HG03159 (cell line): Measurements from ENCODE around the gene HOXA4.

Source experiments
- ATAC-seq: cut with Tn5 transposase; IDR thresholded peaks from one replicate; pipeline ENCODE4 v1.9.1; 2021; ENCODE audit warnings: mild to moderate bottlenecking, moderate library complexity; ENCODE audit not compliant: unreplicated experiment

Gene HOXA4

DNA sequence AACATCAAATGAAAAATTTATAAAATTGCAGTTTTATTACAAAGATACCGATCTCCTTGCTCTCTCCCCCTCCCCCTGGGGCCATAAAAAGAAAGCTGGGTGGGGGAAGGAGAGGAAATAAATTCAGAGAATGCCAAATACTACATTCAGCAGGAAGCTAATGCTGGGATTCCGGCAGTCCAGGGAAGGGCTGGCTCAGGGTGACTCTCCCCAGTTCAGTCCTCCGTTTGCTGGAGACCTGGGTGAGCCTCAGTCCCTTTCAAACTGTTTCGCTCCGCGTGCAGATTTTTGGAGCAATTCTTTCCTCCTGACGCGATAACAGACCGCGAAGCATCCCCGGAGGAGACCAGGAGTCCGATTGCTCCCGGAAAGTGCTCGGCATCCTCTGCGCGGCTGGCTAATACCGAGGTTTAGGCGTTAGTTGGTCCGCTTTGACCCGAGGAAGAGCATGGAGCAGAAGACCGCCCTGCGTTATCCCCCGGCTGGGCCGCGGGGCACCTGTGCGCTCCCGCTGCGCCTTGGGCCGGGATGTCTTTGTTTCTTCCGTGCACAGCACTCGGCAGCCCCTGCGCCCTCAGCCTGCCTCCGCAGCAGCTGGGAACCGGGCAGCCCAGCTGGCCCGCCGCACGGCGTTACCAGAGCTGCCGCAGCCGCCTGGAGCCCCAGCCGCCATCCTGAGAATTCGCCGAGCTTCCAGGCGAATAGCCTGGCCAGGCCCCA is 24.2 kb downstream of the HOXA4 start:
- no peak for ATAC-seq

DNA sequence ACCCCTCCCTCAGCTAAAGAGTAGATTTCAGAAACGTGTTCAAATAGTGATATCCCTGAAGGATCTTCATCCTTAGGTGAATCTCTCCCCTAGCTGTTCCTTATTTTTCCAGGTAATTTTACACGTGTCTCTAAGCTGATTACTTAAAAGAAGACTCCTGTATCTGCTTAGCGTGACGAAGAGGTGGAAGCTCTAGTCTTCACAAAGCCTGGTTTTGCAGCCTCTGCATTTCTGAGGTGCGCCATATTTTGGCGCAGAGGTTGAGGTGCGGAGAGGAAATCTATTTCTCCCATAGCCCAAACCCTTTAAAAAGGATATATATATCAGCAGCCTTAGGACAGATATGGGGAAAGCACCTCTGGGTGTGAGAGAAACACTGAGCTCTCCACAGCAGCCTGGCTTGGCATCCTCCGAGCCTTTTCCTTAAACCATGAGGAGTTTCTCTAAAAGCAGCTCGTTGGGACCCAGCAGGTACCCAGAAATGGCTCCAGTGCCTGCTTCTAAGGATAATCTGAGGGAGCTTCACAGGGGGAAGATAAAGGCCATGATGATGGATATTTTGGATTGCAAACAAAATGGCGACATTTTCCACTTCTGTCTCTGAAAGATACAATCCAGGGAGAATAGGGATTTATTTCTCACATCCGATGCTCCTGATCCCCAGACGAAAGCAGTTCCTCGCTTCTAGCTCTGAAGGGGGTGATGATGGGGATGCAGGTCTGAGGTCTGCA is 25.1 kb downstream of the HOXA4 start:
- ATAC-seq = no peak

DNA sequence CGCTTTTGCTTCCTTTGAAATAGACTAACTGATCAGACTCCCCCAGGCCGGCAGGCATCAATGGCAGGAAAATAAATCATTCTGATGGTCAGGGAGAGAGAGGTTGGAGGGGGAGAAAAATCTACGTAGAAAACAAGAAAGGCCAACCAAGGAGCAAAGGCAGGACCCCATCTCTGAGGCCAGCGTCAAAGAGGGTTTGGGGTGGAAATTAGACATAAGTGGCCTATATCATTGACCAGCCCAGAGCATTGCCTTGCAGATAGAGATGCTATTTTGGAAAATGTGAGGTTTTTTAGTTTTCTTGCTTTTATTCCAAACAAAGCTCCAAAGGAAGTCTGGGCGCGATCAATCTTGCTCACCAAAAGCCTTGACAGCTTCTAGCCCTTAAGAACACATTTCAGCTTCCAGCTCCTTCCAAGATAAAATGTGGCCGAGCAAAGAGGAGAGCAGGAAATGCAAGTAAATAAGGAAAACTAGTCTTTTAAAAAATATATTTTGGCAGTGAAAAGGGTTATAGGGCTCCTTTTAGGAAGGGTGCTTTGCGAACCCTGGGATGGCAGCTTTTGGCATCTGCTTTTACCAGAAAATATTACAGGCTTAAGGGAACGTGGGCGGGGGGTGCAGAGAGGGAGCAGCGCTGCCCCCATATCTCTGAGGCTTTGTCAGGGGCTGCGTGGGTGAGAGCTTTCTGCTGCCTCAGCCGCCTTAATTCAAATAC is 26.1 kb downstream of the HOXA4 start:
- ATAC-seq = no peak

DNA sequence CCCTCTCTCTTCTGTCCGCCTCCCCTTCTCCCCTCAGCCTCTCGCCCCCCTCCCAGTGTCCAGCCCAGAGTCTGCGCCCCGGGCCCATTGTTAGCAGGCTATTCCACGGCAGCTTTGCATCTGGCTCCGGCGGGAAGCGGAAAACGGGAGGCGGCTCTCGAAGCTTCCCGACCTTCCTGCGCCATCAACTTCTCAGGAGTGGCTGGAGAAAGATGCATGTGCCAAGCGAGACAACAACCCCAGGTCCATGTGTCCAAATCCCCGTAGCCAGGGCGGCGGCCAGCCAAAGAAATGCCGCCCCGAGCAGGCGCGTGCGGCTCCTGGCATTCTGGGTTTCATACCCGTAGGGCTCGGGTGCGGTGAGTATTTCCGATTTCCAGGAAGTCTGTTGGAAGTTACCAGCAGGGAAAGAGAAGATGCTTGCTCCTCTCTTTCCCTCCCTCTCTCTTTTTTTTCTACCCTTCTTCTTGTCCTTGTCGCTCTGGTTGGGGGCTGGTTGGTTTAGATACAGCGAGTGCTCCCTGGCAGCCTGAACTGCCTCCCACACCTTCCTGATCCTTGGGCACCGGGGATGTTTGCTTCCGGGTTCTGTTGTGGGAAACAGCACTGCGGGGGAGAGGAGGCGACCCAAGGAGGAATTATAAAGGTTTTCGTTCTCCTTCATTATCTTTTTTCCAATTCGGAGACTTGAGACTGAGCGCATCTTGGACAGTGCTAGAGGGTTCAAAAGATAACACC is 26.9 kb downstream of the HOXA4 start:
- ATAC-seq = no peak

DNA sequence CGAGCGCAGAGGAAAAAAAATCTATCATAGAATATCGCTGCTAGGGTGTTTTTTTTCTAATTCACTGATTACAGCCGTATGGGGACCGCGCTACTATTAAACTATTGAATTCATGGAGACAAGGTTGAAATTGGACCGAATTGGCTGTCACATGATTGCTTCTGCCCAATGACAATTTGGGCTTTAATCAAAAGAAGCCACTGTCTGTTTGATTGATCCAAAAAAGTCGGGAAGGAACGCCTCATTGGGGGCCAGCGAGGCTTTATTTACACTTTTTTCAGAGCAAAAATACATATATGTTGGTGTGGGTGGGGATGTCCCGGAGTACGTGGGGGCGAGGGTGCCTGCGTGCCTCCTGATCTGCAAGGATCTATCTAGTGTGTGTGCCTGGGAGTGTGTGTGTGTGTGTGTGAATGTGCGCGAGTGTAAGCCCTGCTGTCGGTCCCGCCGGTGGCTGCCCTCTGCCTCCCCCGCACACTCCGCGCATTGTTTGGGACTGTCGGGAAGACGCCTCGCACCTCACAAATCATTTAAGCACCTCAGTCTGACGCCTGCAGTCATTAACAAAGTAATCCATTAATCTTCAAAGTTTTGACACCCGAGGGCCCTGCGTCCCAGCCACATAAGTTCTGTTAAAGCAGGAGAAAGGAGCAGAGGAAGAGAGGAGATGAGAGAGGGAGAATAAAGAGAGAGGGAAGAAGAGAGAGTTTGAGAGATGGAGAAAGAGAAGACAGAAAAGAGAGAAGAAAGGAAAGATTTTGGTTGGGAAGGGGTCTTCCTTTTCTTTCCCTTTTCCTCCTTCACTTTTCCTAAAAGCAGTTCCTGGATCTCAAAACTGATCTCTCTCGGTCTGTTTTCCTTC is 27.7 kb downstream of the HOXA4 start, which contains the start of gene HOXA2:
TSS of gene HOXA2 (minus strand) at position 103 of the 862 bp plus-strand sequence. CDS start 183 bp downstream, outside the sequence.
- no peak for ATAC-seq

DNA sequence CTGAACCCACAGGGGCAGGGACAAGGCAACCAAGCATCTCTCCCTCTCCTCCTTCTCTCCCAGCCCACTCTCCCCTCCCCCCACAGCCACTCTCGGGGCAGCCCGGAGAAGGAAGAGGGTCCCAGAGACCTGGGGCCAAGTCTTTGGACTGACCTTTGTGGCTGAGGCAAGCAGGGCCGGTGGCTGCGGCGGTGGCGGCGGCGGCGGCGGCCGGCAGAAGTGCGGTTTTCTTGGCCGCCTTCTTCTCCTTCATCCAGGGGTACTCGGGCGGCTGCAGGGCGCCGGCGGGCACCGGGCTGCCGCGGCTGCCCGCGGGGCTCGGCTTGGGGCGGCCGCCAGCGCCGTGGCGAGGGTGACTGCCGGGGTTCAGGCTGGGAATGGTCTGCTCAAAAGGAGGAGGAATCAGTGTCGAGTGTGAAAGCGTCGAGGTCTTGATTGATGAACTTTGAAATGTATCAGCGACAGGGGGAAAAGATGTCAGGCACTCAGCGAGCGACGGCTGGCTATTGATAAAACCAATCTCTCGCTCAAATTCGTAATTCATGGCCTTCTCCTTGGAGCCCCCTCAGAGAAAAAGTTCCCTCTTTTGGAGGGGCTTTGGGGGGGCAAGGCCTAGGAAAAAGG is 28.5 kb downstream of the HOXA4 start:
- ATAC-seq = no peak

DNA sequence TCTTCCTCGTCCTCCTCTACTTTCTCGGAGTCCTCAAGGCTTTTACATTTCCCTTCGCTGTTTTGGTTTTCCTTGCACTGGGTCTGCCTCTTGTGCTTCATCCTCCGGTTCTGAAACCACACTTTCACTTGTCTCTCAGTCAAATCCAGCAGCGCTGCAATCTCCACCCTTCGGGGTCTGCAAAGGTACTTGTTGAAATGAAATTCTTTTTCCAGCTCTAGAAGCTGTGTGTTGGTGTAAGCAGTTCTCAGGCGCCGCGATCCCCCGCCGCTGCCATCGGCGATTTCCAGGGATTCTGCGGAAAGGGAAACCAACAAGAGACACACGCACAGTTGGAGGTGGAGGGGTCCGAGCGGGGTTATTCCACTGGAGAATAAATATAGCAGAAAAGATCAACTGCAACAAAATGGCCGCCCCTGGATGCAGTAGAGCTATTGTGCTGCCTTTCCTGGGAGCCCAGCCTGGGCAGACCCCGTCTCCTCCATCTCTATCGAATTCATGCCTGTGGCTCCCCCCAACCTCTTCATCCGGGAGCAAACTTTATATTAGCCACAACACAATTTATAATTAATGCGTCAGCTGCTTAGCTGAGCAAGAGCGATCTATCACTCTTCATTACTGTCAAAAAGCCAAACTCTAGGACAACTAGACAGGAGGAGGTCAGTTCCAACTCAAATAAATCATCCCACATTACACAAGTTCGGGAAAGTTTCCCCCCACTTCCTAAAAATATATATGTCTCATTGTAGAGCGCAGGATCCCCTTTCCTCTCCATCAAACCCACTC is 29.2 kb downstream of the HOXA4 start:
- ATAC-seq = no peak

DNA sequence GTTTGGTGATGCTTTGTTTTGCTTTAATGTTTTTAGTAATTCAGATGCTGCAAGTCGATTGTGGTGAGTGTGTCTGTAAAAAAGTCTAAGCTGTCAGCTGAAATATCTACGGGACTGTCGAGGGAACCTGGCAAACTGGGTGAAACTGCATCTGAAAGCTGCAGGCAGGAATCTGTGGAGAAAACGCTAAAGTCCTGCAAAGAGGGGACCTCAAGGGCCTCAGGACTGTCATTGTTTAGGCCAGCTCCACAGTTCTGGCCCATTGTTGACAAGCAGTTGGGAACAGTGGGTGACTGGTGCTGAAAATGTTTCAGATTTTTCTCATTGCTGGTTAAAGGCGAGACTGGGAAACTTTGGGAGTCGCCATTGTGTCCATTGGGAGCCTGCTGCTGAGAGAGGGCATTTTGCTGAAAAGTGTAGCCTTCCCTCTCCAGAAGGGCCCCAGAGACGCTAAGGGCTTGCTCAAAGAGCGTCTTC is 29.8 kb downstream of the HOXA4 start:
- no peak for ATAC-seq

DNA sequence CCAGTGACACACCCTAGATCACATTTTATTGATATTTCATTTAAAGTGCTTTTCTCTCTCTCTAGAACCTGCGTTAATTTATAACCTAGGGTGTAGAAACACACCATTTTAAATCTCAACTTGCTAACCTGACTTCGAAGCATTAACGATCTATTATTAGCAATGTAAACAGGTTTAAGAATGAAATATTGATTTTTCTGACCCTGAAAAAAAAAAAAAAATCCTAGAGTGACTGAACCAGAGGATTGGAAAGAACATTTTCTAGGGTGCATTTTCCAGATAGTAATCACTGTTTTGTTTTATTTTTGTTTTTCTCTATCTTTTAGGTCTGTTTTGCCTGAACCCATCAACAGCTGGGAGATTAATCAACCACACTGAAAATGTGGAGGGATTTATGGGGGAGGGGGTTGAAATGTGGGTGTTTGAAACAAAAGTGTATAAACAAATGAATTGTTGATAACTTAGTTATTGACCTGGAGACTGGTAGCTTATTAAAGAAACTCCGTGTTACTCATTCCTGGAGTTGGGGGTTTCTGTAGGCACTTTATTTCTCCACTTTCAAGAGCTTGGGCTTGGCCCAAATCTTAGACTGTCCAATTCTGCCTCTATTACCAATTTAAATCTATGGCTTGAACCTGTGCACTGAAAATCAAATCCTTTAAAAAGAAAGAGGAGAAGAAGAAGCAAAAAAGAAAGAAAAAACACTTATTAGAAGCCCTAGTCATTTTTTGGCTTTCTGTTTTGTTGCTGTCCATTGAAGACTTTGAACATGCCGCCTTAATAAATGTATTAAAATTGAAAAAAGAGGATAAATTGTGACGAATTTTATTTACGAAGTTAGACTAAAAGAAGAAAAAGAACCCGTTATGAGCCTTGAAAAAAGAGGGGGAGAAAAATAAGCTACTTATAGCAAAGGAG is 30.8 kb downstream of the HOXA4 start:
- no peak for ATAC-seq

DNA sequence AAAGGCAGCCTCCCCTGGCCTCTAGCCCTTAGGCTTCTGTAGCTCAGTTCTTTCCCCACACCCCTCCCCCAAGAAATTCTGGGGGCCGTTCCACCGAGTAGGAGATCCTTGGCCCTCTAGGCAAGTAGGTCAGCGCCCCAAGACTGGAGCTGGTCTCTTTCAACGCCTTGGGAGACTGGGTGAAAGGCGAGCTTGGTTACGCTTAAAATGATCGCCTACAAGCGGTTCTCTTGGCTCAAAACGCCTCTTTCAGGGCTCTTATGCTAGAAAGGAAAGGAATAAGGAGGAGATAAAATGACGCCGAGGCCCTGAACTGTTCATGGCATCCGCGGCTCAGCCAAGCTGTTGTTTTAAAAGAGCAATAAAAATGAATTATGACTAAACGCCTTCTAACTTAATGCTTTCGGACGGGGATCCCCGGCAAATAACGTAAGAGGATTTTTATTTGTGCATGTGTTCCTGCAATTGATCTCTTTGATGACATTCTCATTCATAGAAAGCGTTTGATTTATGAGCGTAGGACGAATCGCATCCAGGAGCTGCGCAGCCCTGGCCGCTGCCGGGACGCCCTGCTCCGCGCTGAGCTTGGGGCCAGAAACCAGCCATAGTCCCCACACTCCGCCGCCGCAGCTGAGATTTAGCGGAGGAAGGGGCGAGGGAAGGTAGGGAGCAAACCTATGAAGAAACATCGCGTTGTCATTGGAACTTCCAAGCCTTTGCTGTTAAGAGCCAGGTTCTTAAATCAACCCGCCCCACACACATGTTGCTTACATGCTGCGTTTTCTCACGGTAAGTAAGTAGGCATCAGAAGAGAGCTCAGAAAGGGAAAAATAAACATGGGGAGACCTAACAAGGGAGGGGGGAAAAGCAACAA is 31.7 kb downstream of the HOXA4 start:
- ATAC-seq = no peak

DNA sequence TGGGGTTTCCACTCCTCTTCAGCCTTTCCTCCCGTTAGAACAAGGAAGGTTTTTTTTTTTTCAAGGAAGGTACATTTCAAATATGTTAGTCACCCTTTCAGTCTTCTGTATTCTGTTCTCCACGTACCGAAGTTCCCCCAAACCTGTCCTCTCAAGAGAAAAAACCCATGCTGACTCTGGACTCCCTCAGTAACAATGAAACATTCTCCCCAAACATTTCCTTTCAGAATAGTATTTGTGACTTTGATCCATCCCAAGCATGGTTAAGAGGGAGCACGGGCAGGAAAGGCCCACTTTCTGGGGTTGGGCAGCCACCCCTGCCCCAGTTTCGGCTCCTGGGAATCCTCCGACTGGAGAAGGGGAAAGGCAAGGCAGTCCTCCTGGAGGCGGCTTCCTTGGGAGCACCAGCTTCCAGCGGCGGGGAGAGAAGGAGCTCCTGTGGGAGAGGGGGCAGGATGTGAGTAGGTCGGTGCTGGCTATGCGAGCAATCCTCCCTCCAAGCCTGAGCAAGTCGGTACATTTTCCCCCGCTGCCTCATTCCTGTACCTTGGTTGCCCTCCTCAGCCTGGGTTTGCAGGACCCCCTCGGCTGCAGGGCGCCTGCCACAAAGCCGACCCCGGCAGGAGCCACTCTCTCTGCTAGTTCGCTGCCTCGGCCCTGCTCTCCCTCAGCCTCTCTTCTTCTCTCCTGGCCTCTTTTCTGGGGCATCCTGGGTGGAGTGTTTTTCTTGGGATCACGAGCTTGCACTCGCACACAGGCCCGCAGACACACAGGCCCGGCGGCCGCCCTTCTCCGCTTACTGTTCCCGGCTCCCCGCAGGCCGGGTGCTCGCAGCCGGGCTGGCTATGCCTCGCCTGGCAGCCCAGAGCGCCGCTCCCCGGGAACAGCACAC is 32.6 kb downstream of the HOXA4 start:
- ATAC-seq = no peak

DNA sequence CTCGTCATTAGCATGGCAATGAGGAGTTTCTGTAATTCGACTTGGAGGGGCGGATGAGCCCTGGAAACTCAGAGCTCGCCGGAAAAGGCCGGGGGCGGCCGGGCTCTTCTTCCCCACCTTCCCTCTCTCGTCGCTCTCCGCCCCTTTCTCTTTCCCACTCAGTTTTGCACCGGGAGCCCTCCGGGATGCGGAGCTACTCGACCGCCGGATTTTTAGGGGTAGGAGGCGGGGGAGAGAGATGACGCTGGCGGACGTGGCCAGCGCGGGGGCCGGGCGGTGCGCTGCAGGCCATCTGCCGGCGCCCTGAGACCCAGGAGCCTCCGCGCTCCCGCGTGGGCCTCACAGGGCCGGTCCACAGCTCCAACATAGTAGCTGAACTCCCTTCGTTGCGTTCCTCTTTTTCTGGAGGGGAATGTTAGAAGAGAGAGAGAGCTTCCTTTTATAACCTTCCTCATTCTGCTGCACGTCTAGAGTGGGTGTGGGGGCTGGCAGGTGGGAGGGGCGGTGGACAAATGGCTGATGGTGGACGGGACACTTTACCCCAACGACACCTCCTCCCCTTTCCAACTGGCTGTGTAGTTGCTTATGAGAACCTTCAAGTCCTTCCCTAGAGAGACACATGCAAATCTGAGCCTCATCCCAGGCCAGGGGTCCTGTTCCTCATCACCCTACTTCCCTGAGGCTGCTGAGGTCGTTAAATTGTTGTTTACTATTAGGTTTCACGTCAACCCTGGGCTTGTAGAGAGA is 33.6 kb downstream of the HOXA4 start:
- no peak for ATAC-seq

DNA sequence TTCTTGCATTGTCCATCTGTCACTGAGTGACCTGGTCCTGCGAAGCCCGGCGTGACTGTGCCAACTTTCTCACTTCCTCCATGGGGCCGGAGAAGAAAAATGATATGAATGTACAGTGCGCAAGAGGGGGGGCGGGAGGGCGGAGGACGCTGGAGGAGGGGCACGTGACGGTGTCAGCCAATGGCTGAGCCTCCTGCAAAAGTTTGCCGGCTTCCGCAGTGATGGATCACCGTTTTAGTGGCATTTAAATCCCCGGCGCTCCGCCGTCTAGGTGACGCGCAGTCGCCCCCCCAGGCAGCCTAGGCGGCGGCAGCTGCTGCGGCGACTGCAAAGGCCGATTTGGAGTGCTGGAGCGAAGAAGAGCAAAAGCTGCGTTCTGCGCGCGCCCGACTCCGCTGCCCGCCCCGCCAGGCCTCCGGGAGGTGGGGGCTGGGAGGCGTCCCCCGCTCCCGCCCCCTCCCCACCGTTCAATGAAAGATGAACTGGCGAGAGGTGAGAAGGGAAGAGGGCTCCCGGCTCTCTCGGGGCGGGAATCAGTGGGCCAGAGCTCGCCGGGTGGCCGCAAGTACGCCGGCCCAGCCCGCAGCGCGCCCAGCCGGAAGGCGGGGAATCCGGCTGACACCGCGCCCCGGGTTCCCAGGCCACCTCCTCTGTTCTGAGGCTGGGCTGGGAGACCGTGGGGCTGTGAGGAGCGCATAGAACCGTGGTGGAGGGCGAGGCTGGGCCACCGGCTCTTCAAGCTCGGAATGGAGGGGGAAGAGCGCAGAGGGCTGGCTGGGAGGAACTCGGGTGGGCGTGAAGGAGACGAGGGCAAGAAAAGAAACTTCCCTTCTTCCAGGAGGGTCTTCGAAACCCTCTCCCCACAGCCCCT is 34.4 kb downstream of the HOXA4 start, which contains the start of gene HOXA1:
TSS of gene HOXA1 (minus strand) at position 104 of the 871 bp plus-strand sequence. CDS start at position 16, 88 bp downstream.
- peak; percentile 82 for ATAC-seq
